Measurements from ENCODE around the gene APC2.

- no peak for TF ChIP-seq CTCF (IDR thresholded peaks at IDR 0.05)
- no peak for TF ChIP-seq POLR2A (IDR thresholded peaks at IDR 0.05)
- TF ChIP-seq POLR2AphosphoS5 (IDR thresholded peaks at IDR 0.05; ENCODE audit: insufficient read depth in 1 of 2, low read depth in 1 of 2), result peak in 1 of 2 donors; percentile 19
Measured at GRCh38 chr19:1402411-1403070, 47.4 kb upstream of the APC2 start.
